HG03520 (cell line): ENCODE data around the gene TSNAXIP1.
A peak's percentile ranks its signal among the peaks of the same experiment; 100 is the strongest.

Source experiments
- ATAC-seq: cut with Tn5 transposase; IDR thresholded peaks from one replicate; pipeline ENCODE4 v1.9.1; 2021; ENCODE audit warnings: mild to moderate bottlenecking, moderate library complexity; ENCODE audit not compliant: unreplicated experiment

Gene TSNAXIP1

GRCh38 chr16:67782567-67783352 is 23.9 kb upstream of the TSNAXIP1 start:
- no peak for ATAC-seq

GRCh38 chr16:67783353-67783725 is 23.4 kb upstream of the TSNAXIP1 start:
- ATAC-seq = no peak

- ATAC-seq = no peak
Measured at GRCh38 chr16:67786491-67786890, 20.2 kb upstream of the TSNAXIP1 start.

- no peak for ATAC-seq
Measured at GRCh38 chr16:67790071-67790470, 16.6 kb upstream of the TSNAXIP1 start.

GRCh38 chr16:67796099-67796718 is 10.5 kb upstream of the TSNAXIP1 start:
- ATAC-seq = no peak

- ATAC-seq = no peak
Measured at GRCh38 chr16:67800338-67800926, 6.3 kb upstream of the TSNAXIP1 start.

GRCh38 chr16:67801241-67801640 is 5.4 kb upstream of the TSNAXIP1 start:
- no peak for ATAC-seq

- no peak for ATAC-seq
Measured at GRCh38 chr16:67801883-67802282, 4.8 kb upstream of the TSNAXIP1 start.

GRCh38 chr16:67803894-67804293 is 2.8 kb upstream of the TSNAXIP1 start:
- ATAC-seq = no peak

GRCh38 chr16:67804853-67805542 is 1.7 kb upstream of the TSNAXIP1 start:
- ATAC-seq = no peak

GRCh38 chr16:67805718-67806427 is 816 bp upstream of the TSNAXIP1 start:
- ATAC-seq = peak; percentile 0

- ATAC-seq = no peak
Measured at GRCh38 chr16:67807148-67807682, 526 bp downstream of the TSNAXIP1 start.

GRCh38 chr16:67811899-67812298 is 5.2 kb downstream of the TSNAXIP1 start:
- no peak for ATAC-seq

GRCh38 chr16:67814567-67814966 is 7.9 kb downstream of the TSNAXIP1 start:
- no peak for ATAC-seq

GRCh38 chr16:67820608-67821259 is 14.0 kb downstream of the TSNAXIP1 start:
- ATAC-seq = no peak

GRCh38 chr16:67822511-67822910 is 15.8 kb downstream of the TSNAXIP1 start:
- ATAC-seq = no peak

GRCh38 chr16:67825119-67825518 is 18.4 kb downstream of the TSNAXIP1 start:
- ATAC-seq = no peak

- ATAC-seq = no peak
Measured at GRCh38 chr16:67825906-67826305, 19.2 kb downstream of the TSNAXIP1 start.

GRCh38 chr16:67828651-67829050 is 22.0 kb downstream of the TSNAXIP1 start:
- ATAC-seq = no peak

- no peak for ATAC-seq
Measured at GRCh38 chr16:67833030-67833414, 26.3 kb downstream of the TSNAXIP1 start.
